WI38 (cell line): ENCODE results near the gene TMEM187.
"Not testable (repeated sequence)": the region's sequence is repeated elsewhere in the genome, so short reads cannot be mapped to it uniquely, and the experiment has no call there.

ENCODE experiments used
- H3K4me3 ChIP-seq: 2 replicates; pipeline ENCODE4 v1.5.1; 2011; ENCODE audit warnings: low read depth, mild to moderate bottlenecking, control low read depth, low read length
- TF ChIP-seq, protein P1 (sequence below): IDR thresholded peaks from 2 replicates; pipeline ENCODE4 v1.5.1; 2012; ENCODE audit warnings: low read depth, mild to moderate bottlenecking, control low read depth, low read length

Gene TMEM187

DNA sequence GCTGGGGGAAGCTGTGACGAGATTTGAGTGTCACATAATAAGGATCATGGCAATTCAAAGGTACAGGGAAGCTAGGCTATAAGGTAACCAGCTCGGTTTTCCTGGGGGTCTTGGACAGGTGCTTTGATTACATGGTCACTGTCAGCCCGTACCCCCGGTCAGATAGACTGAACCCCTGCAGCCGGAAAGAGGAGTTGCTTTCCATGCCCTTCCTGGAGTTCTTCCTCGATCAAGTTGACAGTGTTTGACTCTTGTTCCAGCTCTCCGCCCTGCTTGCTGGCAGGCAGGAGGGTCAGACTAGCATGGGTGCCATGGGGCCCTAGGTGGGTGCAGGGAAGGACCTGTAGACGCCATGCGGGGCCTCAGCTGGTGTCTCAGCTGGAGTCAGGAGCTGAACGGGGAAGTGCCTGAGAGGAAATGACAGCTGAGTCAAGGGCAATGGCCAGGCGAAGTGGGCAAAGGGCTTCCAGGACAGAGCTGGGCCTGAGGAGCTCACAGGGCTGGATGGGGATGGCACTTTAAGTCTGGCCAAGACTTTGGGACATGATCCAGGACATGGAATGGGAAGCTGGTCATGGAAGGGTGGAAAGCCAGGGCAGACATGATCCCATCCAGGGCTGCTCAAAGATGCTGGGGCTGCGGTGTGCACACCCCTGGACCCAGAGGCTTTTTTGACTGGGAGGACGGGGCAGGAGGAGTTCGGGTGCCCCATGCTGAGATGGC, 1.6 kb downstream of the TMEM187 start:
- no peak overlapping the region for H3K4me3 ChIP-seq
- TF ChIP-seq, protein P1, sequence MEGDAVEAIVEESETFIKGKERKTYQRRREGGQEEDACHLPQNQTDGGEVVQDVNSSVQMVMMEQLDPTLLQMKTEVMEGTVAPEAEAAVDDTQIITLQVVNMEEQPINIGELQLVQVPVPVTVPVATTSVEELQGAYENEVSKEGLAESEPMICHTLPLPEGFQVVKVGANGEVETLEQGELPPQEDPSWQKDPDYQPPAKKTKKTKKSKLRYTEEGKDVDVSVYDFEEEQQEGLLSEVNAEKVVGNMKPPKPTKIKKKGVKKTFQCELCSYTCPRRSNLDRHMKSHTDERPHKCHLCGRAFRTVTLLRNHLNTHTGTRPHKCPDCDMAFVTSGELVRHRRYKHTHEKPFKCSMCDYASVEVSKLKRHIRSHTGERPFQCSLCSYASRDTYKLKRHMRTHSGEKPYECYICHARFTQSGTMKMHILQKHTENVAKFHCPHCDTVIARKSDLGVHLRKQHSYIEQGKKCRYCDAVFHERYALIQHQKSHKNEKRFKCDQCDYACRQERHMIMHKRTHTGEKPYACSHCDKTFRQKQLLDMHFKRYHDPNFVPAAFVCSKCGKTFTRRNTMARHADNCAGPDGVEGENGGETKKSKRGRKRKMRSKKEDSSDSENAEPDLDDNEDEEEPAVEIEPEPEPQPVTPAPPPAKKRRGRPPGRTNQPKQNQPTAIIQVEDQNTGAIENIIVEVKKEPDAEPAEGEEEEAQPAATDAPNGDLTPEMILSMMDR = no peak

DNA sequence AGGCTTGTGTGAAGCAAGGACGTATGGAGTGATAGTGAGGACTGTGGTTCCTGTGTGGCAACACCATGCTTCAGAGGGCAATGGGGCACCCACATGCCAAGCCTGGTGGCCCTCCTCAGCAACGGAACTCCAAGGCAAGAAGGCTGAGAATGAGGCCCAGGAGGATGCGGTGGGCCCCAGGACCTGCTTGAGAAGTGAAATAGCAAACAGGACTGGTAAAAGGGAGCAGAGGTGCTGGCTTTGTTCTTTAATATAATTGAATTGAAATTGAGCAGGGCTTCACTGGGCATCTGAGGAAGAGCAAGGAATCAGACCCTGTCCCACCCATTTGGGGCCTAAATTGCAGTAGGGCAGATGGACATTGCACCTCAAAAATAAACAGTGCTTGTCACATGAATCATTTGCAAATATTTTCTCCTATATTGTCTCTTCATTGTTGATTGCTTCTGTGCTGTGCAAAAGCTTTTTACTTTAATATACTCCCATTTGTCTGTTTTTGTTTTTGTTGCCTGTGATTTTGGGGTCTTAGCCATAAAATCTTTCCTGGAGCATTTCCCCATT, 2.3 kb downstream of the TMEM187 start:
- no peak overlapping the region for H3K4me3 ChIP-seq
- TF ChIP-seq, protein P1 = no peak

- not testable (repeated sequence) for H3K4me3 ChIP-seq
Measured at GRCh38 chrX:153980394-153980793, 7.8 kb downstream of the TMEM187 start.

DNA sequence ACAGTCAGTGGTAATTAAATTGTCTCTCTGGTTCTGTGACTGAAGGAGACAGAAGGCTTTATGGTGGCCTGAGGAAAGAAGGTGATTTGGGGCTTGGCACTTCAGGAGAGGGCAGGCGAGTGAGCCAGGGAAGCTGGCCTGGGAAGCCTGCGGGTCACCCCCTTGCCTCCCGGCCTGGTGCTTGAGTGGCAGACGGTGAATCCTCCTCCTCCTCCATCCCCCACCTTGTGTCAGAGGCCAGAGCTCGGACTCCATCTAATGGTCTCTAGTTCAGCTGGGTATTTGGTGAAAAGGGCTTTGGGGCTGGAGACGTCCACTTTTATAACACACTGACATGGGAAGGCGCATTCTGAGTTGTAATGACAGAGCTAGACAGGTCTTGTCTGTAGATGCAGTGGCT, 8.7 kb downstream of the TMEM187 start:
- TF ChIP-seq, protein P1 = no peak
- H3K4me3 ChIP-seq = no peak overlapping the region

DNA sequence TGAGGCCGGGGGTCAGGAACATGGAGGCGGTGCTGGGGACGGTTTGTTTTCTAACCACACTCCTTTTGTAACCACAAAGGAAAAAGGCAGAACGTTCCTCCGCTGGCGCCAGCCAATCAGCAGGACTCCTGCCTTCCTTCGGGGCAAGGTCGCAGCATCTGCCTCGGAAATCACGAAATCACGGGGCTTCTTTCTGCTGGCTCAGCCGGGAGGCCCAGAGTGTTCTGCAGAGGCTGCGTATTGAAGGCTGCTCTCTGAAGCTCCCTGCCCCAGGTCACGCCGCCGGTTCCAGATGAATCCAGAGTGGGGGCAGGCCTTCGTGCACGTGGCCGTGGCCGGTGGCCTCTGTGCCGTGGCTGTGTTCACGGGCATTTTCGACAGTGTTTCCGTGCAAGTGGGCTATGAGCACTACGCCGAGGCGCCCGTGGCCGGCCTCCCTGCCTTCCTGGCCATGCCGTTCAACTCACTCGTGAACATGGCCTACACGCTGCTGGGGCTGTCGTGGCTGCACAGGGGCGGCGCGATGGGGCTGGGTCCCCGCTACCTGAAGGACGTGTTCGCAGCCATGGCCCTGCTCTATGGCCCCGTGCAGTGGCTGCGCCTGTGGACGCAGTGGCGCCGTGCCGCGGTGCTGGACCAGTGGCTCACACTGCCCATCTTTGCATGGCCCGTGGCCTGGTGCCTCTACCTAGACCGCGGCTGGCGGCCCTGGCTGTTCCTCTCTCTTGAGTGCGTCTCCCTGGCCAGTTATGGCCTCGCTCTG, 9.4 kb downstream of the TMEM187 start:
- TF ChIP-seq, protein P1 = no peak
- no peak overlapping the region for H3K4me3 ChIP-seq

- H3K4me3 ChIP-seq = no peak overlapping the region
- TF ChIP-seq, protein P1 = no peak
Measured at GRCh38 chrX:153983321-153983801, 10.8 kb downstream of the TMEM187 start.

DNA sequence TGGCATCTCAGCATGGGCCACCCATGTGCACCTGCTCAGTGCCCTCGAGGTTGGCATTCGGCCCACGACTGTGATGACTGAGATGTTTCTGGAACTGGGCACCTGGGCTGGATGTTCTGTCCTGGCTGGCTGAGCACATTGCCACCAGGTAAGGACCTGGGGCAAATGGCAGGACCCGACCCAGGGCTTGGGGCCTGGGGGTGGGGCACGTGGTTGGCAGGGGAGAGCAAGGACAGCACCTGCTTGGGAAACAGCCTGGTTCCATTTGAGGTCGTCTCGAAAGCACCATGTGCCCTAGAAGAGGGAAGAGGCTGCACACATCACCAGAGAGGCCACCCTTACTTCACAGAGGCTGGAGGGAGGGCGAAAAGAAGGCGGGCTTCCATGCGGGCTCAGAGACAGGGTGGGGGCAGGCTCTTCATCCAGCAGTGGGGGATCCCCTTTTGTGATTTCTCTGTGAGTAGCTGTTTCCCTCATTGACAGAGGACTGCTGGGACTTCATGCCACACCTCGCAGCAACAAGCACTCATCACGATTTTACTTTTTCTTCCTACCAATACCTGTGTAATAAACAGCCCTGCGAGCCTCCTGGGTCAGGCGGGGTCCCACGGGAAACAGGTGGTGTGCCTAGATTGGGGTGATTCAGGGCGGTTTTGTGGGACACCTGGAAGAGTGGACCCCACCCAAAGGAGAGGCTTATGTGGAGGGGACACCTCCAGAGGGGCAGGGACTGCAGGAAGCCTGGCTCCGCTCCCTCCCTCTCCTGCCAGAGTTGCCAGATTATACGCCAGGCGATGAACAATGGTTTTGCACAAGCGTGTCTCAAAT, 12.0 kb downstream of the TMEM187 start:
- no peak overlapping the region for H3K4me3 ChIP-seq
- TF ChIP-seq, protein P1 = no peak
